NCI-H2227 (cell line): ENCODE data around the gene FAM76A.
A peak's percentile ranks its signal among the peaks of the same experiment; 100 is the strongest.
"Not testable (repeated sequence)": the region's sequence is repeated elsewhere in the genome, so short reads cannot be mapped to it uniquely, and the experiment has no call there.

Experiments
- DNase-seq: peaks from one replicate; lab custom pipeline; 2025; ENCODE audit not compliant: unreplicated experiment; lab: John Stamatoyannopoulos, UW

FAM76A gene

GRCh38 chr1:27725374-27726172 lies at the start of gene FAM76A:
TSS of gene FAM76A (plus strand) at chr1:27725961. CDS start at chr1:27726081, 120 bp downstream.
- peak; percentile 100 for DNase-seq

GRCh38 chr1:27676410-27676809 lies 49.4 kb upstream of the FAM76A start:
- DNase-seq: no peak

- DNase-seq: no peak
Measured at GRCh38 chr1:27678747-27679146, 47.0 kb upstream of the FAM76A start.

- DNase-seq: not testable (repeated sequence)
Measured at GRCh38 chr1:27680225-27680791, 45.5 kb upstream of the FAM76A start.

GRCh38 chr1:27681580-27681979 lies 44.2 kb upstream of the FAM76A start:
- DNase-seq: not testable (repeated sequence)

GRCh38 chr1:27682351-27682944 lies 43.3 kb upstream of the FAM76A start:
- DNase-seq: no peak

GRCh38 chr1:27684176-27684575 lies 41.6 kb upstream of the FAM76A start:
- no peak for DNase-seq

- DNase-seq: peak; percentile 46
Measured at GRCh38 chr1:27686223-27686990, 39.4 kb upstream of the FAM76A start.

GRCh38 chr1:27687906-27688305 lies 37.9 kb upstream of the FAM76A start:
- DNase-seq: no peak

- DNase-seq: no peak
Measured at GRCh38 chr1:27689423-27690173, 36.2 kb upstream of the FAM76A start.

GRCh38 chr1:27690183-27690582 lies 35.6 kb upstream of the FAM76A start:
- no peak for DNase-seq

- not testable (repeated sequence) for DNase-seq
Measured at GRCh38 chr1:27696835-27697234, 28.9 kb upstream of the FAM76A start.

- no peak for DNase-seq
Measured at GRCh38 chr1:27704958-27705357, 20.8 kb upstream of the FAM76A start.

GRCh38 chr1:27705545-27705944 lies 20.2 kb upstream of the FAM76A start:
- no peak for DNase-seq

GRCh38 chr1:27710574-27710973 lies 15.2 kb upstream of the FAM76A start:
- no peak for DNase-seq

GRCh38 chr1:27713139-27713725 lies 12.5 kb upstream of the FAM76A start:
- no peak for DNase-seq

- no peak for DNase-seq
Measured at GRCh38 chr1:27713869-27714513, 11.8 kb upstream of the FAM76A start.

GRCh38 chr1:27716262-27716895 lies 9.4 kb upstream of the FAM76A start:
- DNase-seq: no peak
